ENCODE results near the gene DCDC1. TPM values are rescaled to one million over a fixed set of nuclear protein-coding genes. Genes with fewer than 3 reads are reported as not detected.
"Not testable (repeated sequence)": the region's sequence is repeated elsewhere in the genome, so short reads cannot be mapped to it uniquely, and the experiment has no call there.

The DCDC1 gene
- total RNA-seq, 1 donor from 2014 or later = not detected

DNA sequence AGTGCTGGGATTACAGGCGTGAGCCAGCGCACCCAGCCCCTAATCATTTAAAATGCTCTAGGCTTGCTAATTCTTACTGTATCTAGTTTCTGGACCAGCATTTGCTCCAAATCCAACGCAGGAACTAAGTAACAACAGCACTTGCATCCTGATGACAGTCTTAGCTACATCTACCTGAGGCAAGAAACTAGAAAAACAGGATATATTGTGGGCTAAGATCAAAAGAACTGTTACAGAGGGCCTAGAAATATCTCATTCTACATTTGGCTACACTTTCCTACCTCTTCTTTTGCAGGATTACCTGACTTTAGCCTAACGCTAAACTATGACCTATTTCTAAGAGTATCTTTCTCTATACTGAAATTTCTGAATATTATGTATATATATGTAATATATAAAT lies 7.8 kb downstream of the DCDC1 start:
- Mint-ChIP-seq H3K27ac (no peak overlapping the region), H3K36me3 (ENCODE audit: low read depth) (no peaks in the 10 kb centered on the region), H3K4me3 (no peak overlapping the region), H3K9me3 (no peaks in the 10 kb centered on the region), H3K4me1 (peaks cover 5% of the 10 kb centered on the region), H3K27me3 (peaks cover 18% of the 10 kb centered on the region)
- DNase-seq = no peak
- intact Hi-C loops (cut with micrococcal nuclease) = loop anchor here (10.0 kb wide), 1 partner anchor 593 kb away; no protein-coding TSS in a partner anchor

DNA sequence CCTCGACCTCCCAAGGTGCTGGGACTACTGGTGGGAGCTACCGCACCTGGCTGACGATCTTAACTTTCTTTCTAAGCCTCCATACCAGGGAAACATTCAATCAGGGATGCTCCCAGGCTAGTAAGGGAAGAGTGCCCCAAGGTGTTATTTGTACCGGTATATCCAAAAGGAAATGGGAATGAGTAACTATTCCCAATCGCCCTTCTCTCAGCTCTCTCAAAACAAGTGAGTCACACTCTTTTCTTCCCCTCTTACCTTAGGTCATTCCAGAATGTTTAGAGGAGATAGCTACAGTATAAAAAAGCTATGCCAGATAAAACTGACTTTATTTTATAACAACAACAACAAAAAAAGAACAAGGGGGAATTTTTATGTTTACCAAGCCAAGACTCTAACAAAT lies 13.7 kb downstream of the DCDC1 start:
- no peak overlapping the region for H3K4me3 Mint-ChIP-seq
- no peaks in the 10 kb centered on the region for H3K4me1 Mint-ChIP-seq
- no peak overlapping the region for H3K27ac Mint-ChIP-seq
- no peaks in the 10 kb centered on the region for H3K9me3 Mint-ChIP-seq
- H3K27me3 Mint-ChIP-seq = peaks cover 4% of the 10 kb centered on the region
- no peaks in the 10 kb centered on the region for H3K36me3 Mint-ChIP-seq (ENCODE audit: low read depth)
- intact Hi-C loops (cut with micrococcal nuclease) = no loop called here
- DNase-seq = no peak

DNA sequence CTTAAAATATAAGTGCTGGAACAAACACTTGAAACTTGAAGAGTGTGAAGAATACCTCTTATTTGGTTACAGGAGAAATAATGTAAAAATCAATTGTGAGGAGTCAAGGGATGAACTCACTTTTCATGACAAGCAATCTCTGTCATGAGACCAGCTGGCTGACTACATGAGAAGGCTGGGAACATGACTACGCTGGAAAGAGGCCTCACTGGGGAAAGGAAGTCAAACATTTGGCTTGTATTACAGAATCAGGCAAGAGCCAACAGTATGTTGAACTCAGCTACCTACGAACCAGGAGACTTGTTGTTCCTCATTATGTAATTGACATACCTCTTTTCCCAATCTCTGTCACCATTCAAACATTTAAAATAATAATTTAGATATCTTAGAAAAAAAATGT lies 14.4 kb downstream of the DCDC1 start:
- H3K36me3 Mint-ChIP-seq (ENCODE audit: low read depth) = no peaks in the 10 kb centered on the region

DNA sequence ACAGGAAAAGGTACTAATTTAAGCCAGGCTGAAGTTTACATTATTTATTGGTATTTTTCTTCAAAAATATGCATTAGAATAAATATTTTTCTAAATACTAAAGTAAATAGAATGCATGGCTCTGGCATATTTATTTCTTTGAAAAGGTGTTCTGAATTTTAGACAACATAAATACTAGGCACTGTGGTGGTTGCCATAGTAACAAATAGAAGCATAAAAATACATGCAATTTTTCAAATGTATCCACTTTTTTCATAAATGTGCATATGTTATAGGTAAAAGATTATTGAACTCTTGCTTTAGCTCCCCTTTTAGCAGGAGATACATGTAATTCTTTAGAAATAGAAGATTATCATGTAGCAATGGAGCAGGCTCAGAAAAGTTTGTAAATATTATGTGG lies 18.4 kb downstream of the DCDC1 start:
- H3K27ac Mint-ChIP-seq = no peak overlapping the region
- no peak overlapping the region for H3K4me3 Mint-ChIP-seq
- H3K4me1 Mint-ChIP-seq = no peaks in the 10 kb centered on the region
- no peaks in the 10 kb centered on the region for H3K36me3 Mint-ChIP-seq (ENCODE audit: low read depth)
- H3K9me3 Mint-ChIP-seq = no peaks in the 10 kb centered on the region
- intact Hi-C loops (cut with micrococcal nuclease) = no loop called here
- peaks cover 4% of the 10 kb centered on the region for H3K27me3 Mint-ChIP-seq
- DNase-seq = no peak

More for the DNA sequence above, 14.4 kb downstream of the DCDC1 start:
- H3K4me3 Mint-ChIP-seq = no peak overlapping the region
- peaks cover 4% of the 10 kb centered on the region for H3K27me3 Mint-ChIP-seq
- intact Hi-C loops (cut with micrococcal nuclease) = no loop called here
- H3K9me3 Mint-ChIP-seq = no peaks in the 10 kb centered on the region
- no peak for DNase-seq
- no peak overlapping the region for H3K27ac Mint-ChIP-seq
- no peaks in the 10 kb centered on the region for H3K4me1 Mint-ChIP-seq

DNA sequence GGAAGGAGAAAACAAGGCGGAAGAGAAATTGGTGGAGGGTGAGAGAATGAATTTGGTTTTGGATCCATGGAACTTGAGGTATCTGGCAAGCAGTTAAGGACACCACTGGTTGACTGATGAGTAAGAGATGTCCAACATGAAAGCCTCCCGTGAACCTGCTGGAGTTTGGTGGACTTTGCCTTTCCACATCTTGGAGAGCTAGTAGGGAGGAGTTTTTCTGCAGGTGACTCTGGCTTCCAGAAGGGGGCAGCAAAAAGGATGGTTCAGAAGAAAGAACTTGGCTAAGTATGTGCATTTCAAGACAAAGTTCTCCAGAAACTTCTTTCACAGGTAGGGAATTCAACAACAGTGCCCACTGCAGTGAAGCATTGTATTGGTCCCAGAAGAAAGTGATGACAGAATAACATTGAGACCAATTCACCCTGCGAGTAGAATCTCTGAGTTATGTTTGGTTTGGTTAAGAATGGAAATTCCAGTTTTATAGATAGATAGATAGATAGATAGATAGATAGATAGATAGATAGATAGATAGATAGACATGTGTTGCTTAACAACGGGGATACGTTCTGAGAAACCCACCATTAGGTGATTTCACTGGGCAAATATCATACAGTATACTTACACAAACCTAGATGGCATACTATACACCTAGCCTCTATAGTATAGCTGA lies 28.5 kb downstream of the DCDC1 start:
- H3K9me3 Mint-ChIP-seq = no peaks in the 10 kb centered on the region
- H3K4me3 Mint-ChIP-seq = no peak overlapping the region
- peaks cover 6% of the 10 kb centered on the region for H3K27me3 Mint-ChIP-seq
- DNase-seq = peak; percentile 69
- intact Hi-C loops (cut with micrococcal nuclease) = loop anchor here (5.0 kb wide), 1 partner anchor 616 kb away; no protein-coding TSS in a partner anchor
- H3K4me1 Mint-ChIP-seq = no peaks in the 10 kb centered on the region
- no peaks in the 10 kb centered on the region for H3K36me3 Mint-ChIP-seq (ENCODE audit: low read depth)
- no peak overlapping the region for H3K27ac Mint-ChIP-seq

DNA sequence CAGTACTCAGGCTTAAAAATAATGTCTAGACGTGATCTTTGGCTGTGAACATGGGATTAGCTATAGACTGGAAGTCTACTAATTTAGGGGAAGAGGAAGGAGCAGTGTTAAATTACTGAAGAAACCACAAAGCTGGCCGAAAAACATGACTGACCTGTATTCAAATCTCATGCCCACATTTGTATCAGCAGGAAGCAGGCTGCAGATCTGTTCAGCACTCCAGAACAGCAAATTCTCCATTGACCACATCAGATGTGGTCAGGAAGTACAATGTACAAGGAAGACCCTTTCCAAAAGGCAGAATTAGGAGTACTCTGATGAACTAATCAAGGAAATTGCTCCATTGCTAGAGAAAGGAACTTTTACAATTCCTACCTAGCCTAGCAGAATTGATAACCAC lies 31.7 kb downstream of the DCDC1 start:
- Mint-ChIP-seq H3K36me3 (ENCODE audit: low read depth) (no peaks in the 10 kb centered on the region), H3K4me1 (no peaks in the 10 kb centered on the region), H3K4me3 (no peak overlapping the region), H3K27ac (no peak overlapping the region), H3K9me3 (no peaks in the 10 kb centered on the region), H3K27me3 (peaks cover 10% of the 10 kb centered on the region)
- DNase-seq = no peak
- intact Hi-C loops (cut with micrococcal nuclease) = no loop called here

DNA sequence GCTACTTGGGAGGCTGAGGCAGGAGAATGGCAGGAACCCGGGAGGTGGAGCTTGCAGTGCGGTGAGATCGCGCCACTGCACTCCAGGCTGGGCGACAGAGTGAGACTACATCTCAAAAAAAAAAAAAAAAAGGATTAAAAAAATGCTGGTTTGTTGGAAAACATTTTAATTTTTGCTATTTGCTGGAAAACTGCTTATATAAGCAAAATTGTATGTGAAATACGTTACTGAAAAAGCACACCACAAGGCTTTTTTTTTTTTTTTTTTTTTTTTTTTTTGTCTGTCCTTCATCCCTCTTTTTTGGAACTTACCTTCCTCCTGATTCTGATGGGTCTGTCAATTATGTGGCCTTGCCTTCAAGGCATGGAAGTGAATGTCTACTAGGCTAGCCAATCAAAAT lies 40.8 kb downstream of the DCDC1 start:
- intact Hi-C loops (cut with micrococcal nuclease) = no loop called here
- no peak overlapping the region for H3K4me3 Mint-ChIP-seq
- no peak for DNase-seq
- peaks cover 10% of the 10 kb centered on the region for H3K4me1 Mint-ChIP-seq
- H3K27me3 Mint-ChIP-seq = peaks cover 9% of the 10 kb centered on the region
- no peak overlapping the region for H3K27ac Mint-ChIP-seq
- H3K36me3 Mint-ChIP-seq (ENCODE audit: low read depth) = no peaks in the 10 kb centered on the region
- H3K9me3 Mint-ChIP-seq = peaks cover 3% of the 10 kb centered on the region

DNA sequence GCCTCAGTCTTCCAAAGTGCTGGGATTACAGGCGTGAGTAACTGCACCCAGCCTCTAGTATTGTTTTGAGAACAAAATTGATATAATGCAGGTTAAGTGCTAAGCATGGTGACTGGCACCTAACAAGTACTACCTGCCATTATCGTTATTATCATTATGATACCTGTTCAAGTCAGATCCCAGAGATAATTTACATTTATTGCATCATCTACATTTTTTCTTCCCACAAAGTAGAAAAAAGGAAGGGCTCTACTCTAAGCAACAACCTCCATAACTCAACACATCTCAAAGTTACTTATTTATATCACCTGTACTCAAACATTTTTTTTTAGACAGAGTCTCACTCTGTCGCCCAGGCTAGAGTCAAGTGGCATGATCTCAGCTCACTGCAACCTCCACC lies 42.1 kb downstream of the DCDC1 start:
- no peaks in the 10 kb centered on the region for H3K36me3 Mint-ChIP-seq (ENCODE audit: low read depth)
- intact Hi-C loops (cut with micrococcal nuclease) = no loop called here
- H3K9me3 Mint-ChIP-seq = peaks cover 3% of the 10 kb centered on the region
- DNase-seq = no peak
- H3K4me3 Mint-ChIP-seq = no peak overlapping the region
- peaks cover 10% of the 10 kb centered on the region for H3K4me1 Mint-ChIP-seq
- no peak overlapping the region for H3K27ac Mint-ChIP-seq
- H3K27me3 Mint-ChIP-seq = peaks cover 5% of the 10 kb centered on the region

DNA sequence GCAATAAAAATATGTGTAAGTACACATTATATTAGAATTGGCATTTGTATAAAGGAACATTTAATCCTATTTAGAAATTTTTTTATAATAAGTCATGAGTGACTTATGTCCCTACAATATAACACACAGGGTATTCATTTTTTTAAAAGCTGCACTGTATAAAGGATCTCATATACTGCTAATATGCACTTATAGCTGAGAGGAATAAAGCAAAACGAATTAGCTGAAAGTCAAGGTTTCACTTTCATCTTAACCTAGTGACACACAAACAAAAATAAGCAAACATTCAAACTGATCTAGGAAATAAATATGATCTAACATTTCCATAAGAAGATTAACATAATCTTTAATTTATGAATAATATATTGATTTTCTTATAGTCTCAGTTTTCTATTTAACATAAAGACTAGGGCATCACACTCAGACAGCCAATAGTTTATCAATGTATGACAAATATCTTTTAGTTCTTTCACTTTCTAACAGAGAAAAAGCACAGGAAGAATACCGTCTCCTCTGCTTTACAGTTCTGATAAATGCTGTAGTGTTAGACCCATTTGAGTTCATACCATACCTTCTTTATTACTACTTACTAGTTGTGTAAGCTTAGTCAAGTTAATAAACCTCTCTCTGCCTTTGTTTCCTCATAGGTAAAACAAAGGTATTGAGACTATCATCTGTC lies 42.9 kb downstream of the DCDC1 start:
- Mint-ChIP-seq H3K27me3 (peaks cover 2% of the 10 kb centered on the region), H3K4me1 (peaks cover 10% of the 10 kb centered on the region), H3K9me3 (peaks cover 3% of the 10 kb centered on the region), H3K4me3 (peak overlapping the region; percentile 32), H3K36me3 (ENCODE audit: low read depth) (no peaks in the 10 kb centered on the region), H3K27ac (no peak overlapping the region)
- intact Hi-C loops (cut with micrococcal nuclease) = no loop called here
- no peak for DNase-seq

DNA sequence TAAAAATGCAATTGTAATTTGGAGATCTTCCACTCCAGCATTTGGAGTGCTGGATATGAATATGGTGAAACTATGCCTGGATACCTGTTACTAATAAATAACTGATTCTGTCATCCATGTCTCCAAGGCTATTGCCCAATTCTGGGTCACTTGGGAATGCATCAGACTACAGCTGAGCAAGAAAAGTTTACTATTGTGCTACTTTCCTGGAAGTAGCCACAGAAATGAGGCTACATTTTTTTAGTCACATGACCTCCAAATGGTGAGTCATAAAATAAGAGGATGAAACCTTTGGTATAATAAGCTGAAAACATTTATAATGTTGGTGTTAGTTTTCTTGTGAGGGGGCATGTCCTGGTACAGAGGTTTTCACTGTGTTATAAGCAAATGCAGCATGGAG lies 44.4 kb downstream of the DCDC1 start:
- H3K4me3 Mint-ChIP-seq = no peak overlapping the region
- peaks cover 10% of the 10 kb centered on the region for H3K4me1 Mint-ChIP-seq
- H3K27me3 Mint-ChIP-seq = peaks cover 2% of the 10 kb centered on the region
- intact Hi-C loops (cut with micrococcal nuclease) = no loop called here
- no peak overlapping the region for H3K27ac Mint-ChIP-seq
- peaks cover 3% of the 10 kb centered on the region for H3K9me3 Mint-ChIP-seq
- DNase-seq = no peak
- H3K36me3 Mint-ChIP-seq (ENCODE audit: low read depth) = no peaks in the 10 kb centered on the region

DNA sequence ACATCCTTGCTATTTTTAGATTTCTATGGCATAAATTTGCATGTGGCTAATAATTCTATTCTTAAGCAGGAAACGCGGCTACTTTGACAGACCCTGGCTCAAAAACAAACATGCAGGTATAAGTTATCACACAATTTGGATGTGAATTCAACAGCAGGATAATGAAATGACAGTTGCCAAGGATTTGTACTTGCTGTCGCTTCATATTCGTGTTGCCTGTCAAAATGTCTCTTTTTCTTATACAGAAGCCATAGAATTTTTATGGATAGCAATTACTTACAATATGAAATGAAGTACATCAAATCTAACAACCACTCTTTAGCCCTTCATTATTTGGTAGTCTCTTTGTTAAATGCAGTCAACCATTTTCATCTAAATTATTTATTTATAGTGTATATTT lies 46.4 kb downstream of the DCDC1 start:
- intact Hi-C loops (cut with micrococcal nuclease) = no loop called here
- Mint-ChIP-seq H3K36me3 (ENCODE audit: low read depth) (no peaks in the 10 kb centered on the region), H3K9me3 (no peaks in the 10 kb centered on the region), H3K27ac (no peak overlapping the region), H3K27me3 (peaks cover 2% of the 10 kb centered on the region), H3K4me1 (peaks cover 10% of the 10 kb centered on the region), H3K4me3 (no peak overlapping the region)
- DNase-seq = no peak

DNA sequence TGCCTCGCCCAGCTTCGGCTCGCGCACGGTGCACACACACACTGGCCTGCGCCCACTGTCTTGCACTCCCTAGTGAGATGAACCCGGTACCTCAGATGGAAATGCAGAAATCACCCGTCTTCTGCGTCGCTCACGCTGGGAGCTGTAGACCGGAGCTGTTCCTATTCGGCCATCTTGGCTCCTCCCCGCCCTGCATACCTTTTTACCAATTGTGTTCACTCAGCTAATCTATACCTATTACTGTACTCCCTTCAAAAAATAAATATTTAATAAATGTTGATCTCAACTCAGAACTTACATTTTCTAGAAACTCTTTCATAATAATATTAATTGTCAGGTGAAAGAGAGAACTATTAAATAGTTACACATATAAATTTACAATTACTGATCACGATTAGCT lies 48.0 kb downstream of the DCDC1 start:
- H3K36me3 Mint-ChIP-seq (ENCODE audit: low read depth); H3K4me3 Mint-ChIP-seq; H3K4me1 Mint-ChIP-seq; DNase-seq; H3K9me3 Mint-ChIP-seq; H3K27ac Mint-ChIP-seq; intact Hi-C loops (cut with micrococcal nuclease); H3K27me3 Mint-ChIP-seq: not testable (repeated sequence)

DNA sequence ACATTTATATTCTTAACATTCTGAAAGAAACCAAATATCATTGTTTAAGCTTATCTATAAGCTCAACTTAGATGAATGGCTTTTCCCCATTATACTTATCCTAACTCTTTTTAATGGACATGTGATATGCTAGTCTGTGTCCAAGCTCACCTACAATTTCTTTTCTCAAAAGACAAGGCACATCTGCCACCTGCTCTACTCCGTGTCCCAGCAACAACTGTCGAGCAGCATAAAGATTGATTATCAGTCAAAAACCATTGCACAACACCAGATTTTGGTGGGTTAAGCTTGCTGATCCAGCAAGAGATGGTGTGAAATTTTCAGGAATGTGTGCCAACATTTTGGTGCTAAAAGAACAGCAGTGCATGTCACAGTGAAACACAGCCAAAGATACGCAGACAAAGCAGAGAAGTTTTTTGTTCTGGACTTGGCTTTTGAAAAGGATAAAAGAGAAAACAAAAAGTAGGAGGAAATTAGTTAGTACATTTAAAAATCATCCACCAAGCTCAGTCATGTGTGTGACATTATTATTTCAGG lies 65.8 kb downstream of the DCDC1 start:
- Mint-ChIP-seq H3K27me3 (no peaks in the 10 kb centered on the region), H3K4me1 (no peaks in the 10 kb centered on the region), H3K4me3 (no peak overlapping the region), H3K9me3 (no peaks in the 10 kb centered on the region), H3K36me3 (ENCODE audit: low read depth) (no peaks in the 10 kb centered on the region), H3K27ac (no peak overlapping the region)
- intact Hi-C loops (cut with micrococcal nuclease) = no loop called here
- no peak for DNase-seq

DNA sequence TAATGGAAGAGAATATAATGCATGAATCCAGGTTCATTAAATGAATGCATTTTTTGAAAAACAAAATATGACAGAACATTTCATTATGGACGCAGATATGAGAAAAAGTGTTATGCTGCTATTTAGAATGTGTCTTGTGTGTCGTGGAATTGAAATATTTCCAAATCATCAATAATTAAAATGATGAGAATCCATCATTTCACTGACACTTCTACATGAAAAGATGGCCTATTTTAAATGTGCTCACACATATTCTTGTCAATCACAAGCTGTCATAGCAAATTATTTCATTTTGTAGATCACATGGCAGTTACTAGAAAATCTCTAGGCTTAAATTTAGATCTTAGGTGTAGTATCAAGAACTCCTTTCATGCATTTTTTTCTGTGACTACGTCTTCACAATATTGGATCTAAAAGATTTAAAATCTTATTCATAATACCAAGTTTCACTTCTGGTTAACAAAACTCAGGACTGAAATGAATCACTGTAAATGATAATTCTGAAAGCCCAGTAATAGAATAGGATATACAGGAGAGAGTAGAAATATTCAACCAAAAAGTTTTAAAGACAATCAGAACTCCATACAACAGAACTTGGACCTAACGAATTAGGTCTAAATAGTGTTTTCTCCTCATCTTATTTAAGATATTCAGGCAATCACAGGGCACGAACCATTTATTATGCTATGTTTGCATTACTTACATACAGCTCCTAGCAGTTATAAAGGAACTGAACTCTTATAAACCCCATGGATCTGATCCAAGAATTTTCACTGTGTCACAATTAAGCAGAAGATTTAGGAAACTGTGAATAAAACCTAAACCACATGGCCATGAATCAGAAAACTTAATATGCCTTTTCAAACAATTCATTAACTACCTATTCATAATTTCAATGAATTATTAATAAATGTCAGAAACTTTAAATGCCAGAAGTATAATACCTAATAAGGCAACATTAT lies 67.7 kb downstream of the DCDC1 start:
- H3K36me3 Mint-ChIP-seq (ENCODE audit: low read depth) = no peaks in the 10 kb centered on the region

More for the DNA sequence above, 67.7 kb downstream of the DCDC1 start:
- Mint-ChIP-seq H3K4me3 (no peak overlapping the region), H3K27me3 (no peaks in the 10 kb centered on the region), H3K4me1 (no peaks in the 10 kb centered on the region), H3K27ac (no peak overlapping the region), H3K9me3 (no peaks in the 10 kb centered on the region)
- no peak for DNase-seq
- intact Hi-C loops (cut with micrococcal nuclease) = no loop called here

Data from activated CD4-positive, alpha-beta T cell treated with anti-CD3 and anti-CD28 coated beads, Interleukin-2, amount 10 ng/mL, durations not matched to agents 24 days and 14 days (primary cell).